CD14-positive monocyte (primary cell): ENCODE results near the gene ZCCHC17. TPM values are rescaled to one million over a fixed set of nuclear protein-coding genes. Genes with fewer than 3 reads are reported as not detected.

Experiments used
- DNase-seq, 3 donors: peaks; one replicate each; pipeline ENCODE4 v3.0.0-alpha.2; 2011 to 2022
- H2AFZ ChIP-seq: 2 replicates; pipeline ENCODE4 v1.6.0; 2012; ENCODE audit warnings: mild to moderate bottlenecking, low read depth, low read length, inconsistent platforms; ENCODE audit not compliant: insufficient read depth, poor library complexity, severe bottlenecking
- H3K27ac ChIP-seq, 2 donors: 1 replicate in 1 of 2; 2 replicates in 1 of 2; pipeline ENCODE4 v1.5.1; 2012 to 2013; ENCODE audit warnings: low read length in 2 of 2, control low read depth in 1 of 2, inconsistent platforms in 1 of 2, low read depth in 1 of 2, mild to moderate bottlenecking in 1 of 2
- H3K27me3 ChIP-seq, 2 donors: one replicate each; pipeline versions ENCODE4 v1.6.0 to v1.6.1; 2011 to 2013; ENCODE audit warnings: low read length in 2 of 2; ENCODE audit not compliant: control insufficient read depth in 2 of 2, insufficient read depth in 2 of 2
- H3K36me3 ChIP-seq, 2 donors: replicated peaks in 1 of 2; 1 replicate in 1 of 2; 2 replicates in 1 of 2; pipeline versions ENCODE4 v1.5.1 to v1.6.1; 2012 to 2013; ENCODE audit warnings: low read length in 2 of 2, control low read depth in 1 of 2, inconsistent platforms in 1 of 2, mild to moderate bottlenecking in 1 of 2; ENCODE audit not compliant: insufficient read depth in 2 of 2, control insufficient read depth in 1 of 2
- H3K4me1 ChIP-seq, 2 donors: 1 replicate in 1 of 2; 2 replicates in 1 of 2; pipeline versions ENCODE4 v1.5.1 to v1.6.1; 2012 to 2013; ENCODE audit warnings: low read length in 2 of 2, control low read depth in 1 of 2, inconsistent platforms in 1 of 2, mild to moderate bottlenecking in 1 of 2, moderate library complexity in 1 of 2; ENCODE audit not compliant: insufficient read depth in 2 of 2, control insufficient read depth in 1 of 2
- H3K4me2 ChIP-seq: replicated peaks from 2 replicates; pipeline ENCODE3; 2012; ENCODE audit warnings: low read length, moderate library complexity, mild to moderate bottlenecking; ENCODE audit not compliant: poor library complexity, severe bottlenecking; ENCODE audit errors: extremely low read depth
- H3K4me3 ChIP-seq, 3 experiments: fragments of 200-600 bp in 1 of 3; sonication (generic) in 1 of 3; replicated peaks in 1 of 3; 1 replicate in 2 of 3; 2 replicates in 1 of 3; pipeline ENCODE4 v1.5.1; 2011 to 2013; ENCODE audit warnings: low read length in 3 of 3, mild to moderate bottlenecking in 3 of 3, control low read depth in 2 of 3, low read depth in 2 of 3, inconsistent platforms in 1 of 3, moderate library complexity in 1 of 3
- H3K79me2 ChIP-seq: 2 replicates; pipeline ENCODE4 v1.6.0; 2012; ENCODE audit warnings: mild to moderate bottlenecking, control low read depth, inconsistent platforms, low read length, moderate library complexity; ENCODE audit not compliant: insufficient read depth
- H3K9ac ChIP-seq: 2 replicates; pipeline ENCODE4 v1.6.0; 2017; ENCODE audit warnings: low read length, mild to moderate bottlenecking; ENCODE audit not compliant: insufficient read depth, poor library complexity, severe bottlenecking
- H3K9me3 ChIP-seq, 2 donors: replicated peaks in 1 of 2; 1 replicate in 1 of 2; 2 replicates in 1 of 2; pipeline versions ENCODE4 v1.5.1 to v1.6.1; 2012 to 2013; ENCODE audit warnings: low read length in 2 of 2, control low read depth in 1 of 2; ENCODE audit not compliant: control insufficient read depth in 1 of 2, insufficient read depth in 1 of 2
- H4K20me1 ChIP-seq: 2 replicates; pipeline ENCODE4 v1.6.0; 2012; ENCODE audit warnings: mild to moderate bottlenecking, low read length, control low read depth, moderate library complexity; ENCODE audit not compliant: insufficient read depth
- H3K27ac Mint-ChIP-seq, 7 donors: one replicate each; pipeline ENCODE4 v1.8.0; 2020; ENCODE audit warnings: mild to moderate bottlenecking in 7 of 7, mixed read lengths in 7 of 7, moderate library complexity in 6 of 7, inconsistent platforms in 2 of 7
- H3K27me3 Mint-ChIP-seq, 3 donors: one replicate each; pipeline ENCODE4 v1.8.0; 2021 to 2022; ENCODE audit warnings: low read depth in 3 of 3, mild to moderate bottlenecking in 3 of 3, mixed read lengths in 3 of 3, moderate library complexity in 3 of 3, inconsistent platforms in 1 of 3
- H3K36me3 Mint-ChIP-seq, 2 donors: one replicate each; pipeline ENCODE4 v1.8.0; 2020; ENCODE audit warnings: mixed read lengths in 2 of 2, inconsistent platforms in 1 of 2, mild to moderate bottlenecking in 1 of 2
- H3K4me1 Mint-ChIP-seq: one replicate; pipeline ENCODE4 v1.8.0; 2020; ENCODE audit warnings: mild to moderate bottlenecking, mixed read lengths
- H3K4me3 Mint-ChIP-seq, 2 donors: one replicate each; pipeline ENCODE4 v1.8.0; 2020; ENCODE audit warnings: mild to moderate bottlenecking in 2 of 2, mixed read lengths in 2 of 2, moderate library complexity in 1 of 2
- H3K9me3 Mint-ChIP-seq, 7 donors: one replicate each; pipeline ENCODE4 v1.8.0; 2020 to 2022; ENCODE audit warnings: mixed read lengths in 7 of 7, mild to moderate bottlenecking in 6 of 7, moderate library complexity in 6 of 7, inconsistent platforms in 2 of 7
- CTCF ChIP-seq: fragments of 200-600 bp; IDR thresholded peaks from one replicate; pipeline ENCODE4 v1.8.0; 2022; ENCODE audit warnings: antibody characterized with exemption, mild to moderate bottlenecking
- WGBS: methylation state at CpG from one replicate; pipeline ENCODE4 v1.1.5; 2013; ENCODE audit warnings: missing lambda C conversion rate; ENCODE audit not compliant: insufficient coverage; 5-methylcytosine and 5-hydroxymethylcytosine counted together
- intact Hi-C, 2 donors: fragments of 100-400 bp; cut with micrococcal nuclease; formaldehyde crosslinking; loops; one replicate each; pipeline versions ENCODE4 v1.15.0 to v1.15.1; 2023
- polyA plus RNA-seq, 3 donors: library from polyadenylated mRNA; depleted of rRNA in 1 of 3; unstranded in 2 of 3; stranded (reverse) in 1 of 3; fragments of 300-500 nt in 2 of 3; fragments of >200 nt in 1 of 3; fragmentation: Illumina TruSeq in 2 of 3; gene quantifications; 1 replicate in 2 of 3; 2 replicates in 1 of 3; pipeline ENCODE4 v1.2.3, GENCODE V29; 2012 to 2021

The ZCCHC17 gene
- polyA plus RNA-seq, 3 donors = 17.0 to 32.3 (median 29.3) TPM

- peaks cover 4 to 9% of the 10 kb centered on the region in 2 donors for H3K36me3 Mint-ChIP-seq
- Histone ChIP-seq H3K4me2 (peak overlapping the region; percentile 94), H4K20me1 (peaks cover 9% of the 10 kb centered on the region), H3K4me3 (peak overlapping the region; percentile 47 to 85 (median 72)), H3K27me3 (peaks cover 21 to 45% of the 10 kb centered on the region in 2 donors), H3K9ac (peak overlapping the region; percentile 75), H3K4me1 (peaks cover 10 to 11% of the 10 kb centered on the region in 2 donors), H3K79me2 (no peaks in the 10 kb centered on the region), H2AFZ (peak overlapping the region; percentile 94), H3K27ac (peak overlapping the region in 1 of 2 donors; percentile 26), H3K9me3 (peaks cover 0 to 8% of the 10 kb centered on the region in 2 donors), H3K36me3 (no peaks in the 10 kb centered on the region)
- peaks cover 49 to 67% (median 64%) of the 10 kb centered on the region in 3 donors for H3K27me3 Mint-ChIP-seq
- H3K4me1 Mint-ChIP-seq = peaks cover 19% of the 10 kb centered on the region
- WGBS = under 1% methylated on average over 54 of the region's 54 CpGs
- peak overlapping the region; percentile 86 to 100 for H3K4me3 Mint-ChIP-seq
- TF ChIP-seq CTCF = no peak
- peaks cover 0 to 10% (median 4%) of the 10 kb centered on the region in 7 donors for H3K9me3 Mint-ChIP-seq
- intact Hi-C loops = loop anchor here in 1 of 2 donors (10.0 kb wide), 1 partner anchor 229 kb away; no protein-coding TSS in a partner anchor
- DNase-seq = peak; percentile 42 to 56 (median 45)
- H3K27ac Mint-ChIP-seq = peak overlapping the region in 5 of 7 donors; percentile 27 to 81 (median 61)
Measured at GRCh38 chr1:31413405-31414001, 116.7 kb downstream of the ZCCHC17 start.

Other genes with a start within 250 kb of the ZCCHC17 start
- gene PUM1, start 231.3 kb upstream of the ZCCHC17 start, polyA plus RNA-seq = 10 to 100 TPM; 55.0 to 86.1 (median 62.4) TPM
- gene NKAIN1, start 57.1 kb upstream of the ZCCHC17 start, polyA plus RNA-seq = not detected
- gene SNRNP40, start 244 bp upstream of the ZCCHC17 start, polyA plus RNA-seq = 10 to 100 TPM; 25.6 to 56.4 (median 50.9) TPM
- not detected for gene FABP3, start 76.0 kb downstream of the ZCCHC17 start, polyA plus RNA-seq
- 10 to 100 TPM in 1 of 3 donors, 1 to 10 TPM in 2; 4.1 to 12.6 (median 7.8) TPM for gene SERINC2, start 116.2 kb downstream of the ZCCHC17 start, polyA plus RNA-seq